ENCODE data around the gene INPP5D.
"Not testable (repeated sequence)": the region's sequence is repeated elsewhere in the genome, so short reads cannot be mapped to it uniquely, and the experiment has no call there.

The INPP5D gene

DNA sequence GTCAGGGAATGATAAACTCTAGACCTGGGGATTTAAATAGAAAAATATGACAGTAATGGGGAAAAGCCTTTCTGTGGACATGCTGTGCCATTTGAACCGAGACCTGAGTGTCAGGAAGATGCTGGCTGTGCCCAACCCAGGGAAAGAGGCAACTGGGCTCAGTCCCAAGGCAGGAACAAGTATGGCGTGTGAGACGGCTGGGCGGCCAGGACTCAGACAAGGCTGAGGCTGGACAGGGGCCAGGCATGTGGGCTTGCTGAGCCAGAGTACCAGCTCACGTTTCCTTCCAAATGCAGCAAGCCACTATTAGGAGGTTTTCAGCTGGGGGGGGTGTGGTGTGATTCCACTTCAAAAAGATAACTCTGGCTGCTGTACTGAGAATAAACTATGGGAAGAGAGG, 92.4 kb downstream of the INPP5D start:
- no peak for DNase-seq

DNA sequence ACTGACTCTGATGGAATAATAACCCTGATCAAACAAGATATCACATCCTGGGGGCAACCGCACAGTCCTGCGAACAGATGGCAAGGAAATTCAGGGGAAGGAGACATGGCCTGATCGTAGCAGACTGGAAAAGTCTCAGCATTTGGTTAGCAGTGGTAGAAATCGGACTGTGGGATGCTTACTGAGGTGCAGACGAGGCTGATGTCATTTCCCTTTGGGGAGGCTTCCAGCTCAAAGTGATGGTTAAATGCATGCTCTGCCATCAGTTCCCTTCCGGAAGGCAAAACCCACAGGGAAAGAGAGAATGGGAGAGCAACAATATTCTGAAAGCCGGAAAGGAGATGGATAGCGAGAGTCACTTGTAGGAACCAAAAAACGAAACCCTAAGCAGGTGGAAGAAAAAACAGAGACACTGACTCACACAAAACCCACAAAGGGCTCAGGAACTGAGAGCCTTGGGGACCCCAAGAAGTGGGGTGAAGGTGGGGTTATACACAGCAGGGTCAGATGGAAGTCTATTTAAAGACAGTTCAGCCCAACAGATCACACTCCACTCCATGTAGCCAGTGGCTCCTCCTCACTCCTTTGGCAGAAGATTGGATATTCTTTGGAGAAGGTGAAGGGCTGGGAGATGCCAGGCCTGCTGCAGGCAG, 93.1 kb downstream of the INPP5D start:
- no peak for DNase-seq

DNA sequence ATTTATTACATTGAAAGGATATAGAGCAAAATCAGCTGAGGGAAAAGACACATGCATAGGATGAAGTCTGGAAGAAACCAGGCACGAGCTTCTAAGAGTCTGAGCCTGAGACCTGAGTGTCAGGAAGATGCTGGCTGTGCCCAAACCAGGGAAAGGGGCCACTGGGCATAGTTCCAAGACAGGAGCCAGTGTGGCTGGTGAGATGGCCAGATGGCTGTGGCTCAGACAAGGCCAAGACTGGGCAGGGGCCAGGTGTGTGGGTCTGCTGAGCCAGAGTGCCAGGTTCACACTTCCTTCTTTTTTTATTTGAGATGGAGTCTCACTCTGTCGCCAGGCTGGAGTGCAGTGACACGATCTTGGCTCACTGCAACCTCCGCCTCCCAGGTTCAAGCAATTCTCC, 95.9 kb downstream of the INPP5D start:
- no peak for DNase-seq

DNA sequence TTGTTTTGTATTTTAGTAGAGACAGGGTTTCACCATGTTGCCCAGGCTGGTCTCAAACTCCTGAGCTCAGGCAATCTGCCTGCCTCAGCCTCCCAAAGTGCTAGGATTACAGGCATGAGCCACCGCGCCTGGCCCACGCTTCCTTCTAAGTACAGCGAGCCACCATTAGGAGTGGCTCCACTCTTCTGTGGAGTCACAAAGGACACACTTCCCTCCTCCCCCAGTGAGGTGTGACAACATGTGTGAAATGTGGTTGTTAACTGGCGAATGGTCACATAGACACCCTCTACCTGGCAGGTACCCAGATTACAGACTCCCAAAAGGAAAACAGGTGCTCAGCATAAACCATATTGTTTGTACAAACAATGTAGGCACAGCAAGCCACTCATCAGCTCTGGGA, 96.3 kb downstream of the INPP5D start:
- not testable (repeated sequence) for DNase-seq

DNA sequence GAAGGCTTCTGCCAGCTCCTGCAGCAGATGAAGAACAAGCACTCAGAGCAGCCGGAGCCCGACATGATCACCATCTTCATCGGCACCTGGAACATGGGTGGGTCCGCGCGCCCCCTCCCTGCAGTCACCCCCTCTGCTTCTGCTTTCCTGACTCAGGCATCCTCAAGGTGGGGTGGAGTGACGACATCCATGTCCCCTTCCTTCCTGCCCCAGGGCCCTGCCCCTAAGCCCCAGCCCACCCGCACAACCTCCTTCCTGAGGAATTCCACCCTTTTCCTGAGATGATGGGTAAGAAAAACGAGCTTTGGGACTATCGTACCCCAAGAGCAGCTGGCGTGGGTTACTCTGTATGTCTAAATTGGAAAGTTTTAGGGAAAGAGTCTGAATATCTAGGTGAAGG, 101.6 kb downstream of the INPP5D start:
- DNase-seq: no peak

DNA sequence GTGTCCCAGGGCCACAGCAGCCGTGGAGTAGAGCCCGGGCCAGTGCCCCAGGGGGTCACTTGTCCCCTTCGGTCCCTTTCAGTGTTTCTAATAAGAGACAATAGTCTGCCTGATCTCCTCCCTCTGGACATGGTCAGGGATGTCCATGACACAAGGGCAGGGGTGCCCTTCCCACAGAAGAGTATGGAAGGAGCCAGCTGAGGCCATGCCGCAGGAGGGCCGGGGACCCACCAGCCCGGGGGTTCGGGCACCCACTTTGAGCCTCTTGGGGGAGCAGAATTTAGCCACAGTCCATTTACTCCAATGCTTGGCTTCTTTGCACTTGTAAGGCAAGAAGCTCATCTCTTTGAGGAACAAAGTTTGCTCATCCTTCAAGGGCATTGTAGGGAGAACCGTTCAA, 102.6 kb downstream of the INPP5D start:
- no peak for DNase-seq

DNA sequence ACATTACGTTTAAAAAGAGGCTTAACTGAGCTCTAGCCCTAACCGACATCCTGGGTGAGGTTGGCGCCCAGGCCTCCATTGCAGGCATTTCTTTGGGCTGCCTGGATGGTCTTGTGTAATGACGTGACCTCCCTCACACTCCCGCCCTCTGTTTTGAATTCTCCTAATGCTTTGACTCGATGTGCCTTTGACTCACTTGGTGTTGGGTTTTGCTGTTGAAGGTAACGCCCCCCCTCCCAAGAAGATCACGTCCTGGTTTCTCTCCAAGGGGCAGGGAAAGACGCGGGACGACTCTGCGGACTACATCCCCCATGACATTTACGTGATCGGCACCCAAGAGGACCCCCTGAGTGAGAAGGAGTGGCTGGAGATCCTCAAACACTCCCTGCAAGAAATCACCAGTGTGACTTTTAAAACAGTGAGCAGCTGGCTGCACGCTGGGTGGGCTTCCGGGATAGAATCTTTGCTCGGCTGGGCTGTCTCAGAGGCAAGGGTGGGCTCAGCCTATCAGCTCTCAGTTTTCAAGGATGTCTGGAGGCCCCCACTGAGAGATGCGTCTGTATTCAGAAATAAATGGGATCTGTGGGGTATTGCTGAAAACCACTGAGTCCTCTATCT, 103.5 kb downstream of the INPP5D start:
- no peak for DNase-seq

DNA sequence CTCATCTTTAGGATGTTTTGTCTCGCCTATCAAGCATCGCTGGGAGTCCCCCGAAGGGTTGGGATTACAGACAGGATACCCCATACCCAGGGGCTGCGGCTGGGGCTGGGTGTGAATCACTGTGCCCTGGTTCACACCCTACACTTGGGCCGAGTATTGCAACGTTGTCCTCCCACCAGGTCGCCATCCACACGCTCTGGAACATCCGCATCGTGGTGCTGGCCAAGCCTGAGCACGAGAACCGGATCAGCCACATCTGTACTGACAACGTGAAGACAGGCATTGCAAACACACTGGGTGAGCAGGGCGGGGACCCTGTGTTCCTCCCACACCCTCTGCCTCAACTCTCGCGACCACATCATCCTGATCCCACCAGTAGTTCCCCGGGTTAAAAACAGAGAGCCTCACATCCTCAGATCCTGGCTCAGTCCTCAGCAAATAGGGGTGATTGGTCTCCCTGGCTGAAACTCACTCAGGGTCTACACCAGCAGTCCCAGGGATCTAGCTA, 104.0 kb downstream of the INPP5D start:
- DNase-seq: no peak

DNA sequence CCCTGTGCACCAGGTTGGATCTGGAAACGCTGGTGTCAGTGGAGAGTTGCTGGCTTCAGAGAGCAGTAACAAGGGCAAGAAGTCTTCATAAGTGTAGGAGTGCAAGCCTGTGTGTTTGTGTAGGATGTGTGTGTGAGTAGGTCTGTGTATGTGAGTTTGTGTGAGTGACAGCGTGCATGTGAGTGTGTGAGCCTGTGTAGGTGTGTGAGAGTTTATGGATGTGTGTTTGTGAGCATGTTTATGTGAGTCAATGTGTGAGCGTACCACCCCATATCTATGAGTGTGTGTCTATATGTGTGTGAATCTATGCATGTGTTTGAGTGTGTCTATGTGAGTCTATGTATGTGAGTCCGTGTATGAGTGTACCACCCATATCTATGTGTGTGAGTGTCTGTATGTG, 104.8 kb downstream of the INPP5D start:
- no peak for DNase-seq

DNA sequence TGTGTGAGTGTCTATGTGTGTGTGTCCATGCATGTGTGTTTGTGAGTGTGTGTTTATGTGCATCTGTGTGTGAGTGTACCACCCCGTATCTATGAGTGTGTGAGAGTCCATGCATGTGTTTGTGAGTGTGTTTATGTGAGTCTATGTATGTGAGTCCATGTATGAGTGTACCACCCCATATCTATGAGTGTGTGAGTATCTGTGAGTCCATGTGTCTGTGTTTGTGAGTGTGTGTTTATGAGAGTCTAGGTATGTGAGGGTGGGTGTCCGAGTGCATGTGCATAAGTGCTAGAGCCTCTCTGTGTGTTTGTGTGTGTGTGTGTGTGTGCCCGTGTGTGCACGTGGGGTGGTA, 105.4 kb downstream of the INPP5D start:
- no peak for DNase-seq

DNA sequence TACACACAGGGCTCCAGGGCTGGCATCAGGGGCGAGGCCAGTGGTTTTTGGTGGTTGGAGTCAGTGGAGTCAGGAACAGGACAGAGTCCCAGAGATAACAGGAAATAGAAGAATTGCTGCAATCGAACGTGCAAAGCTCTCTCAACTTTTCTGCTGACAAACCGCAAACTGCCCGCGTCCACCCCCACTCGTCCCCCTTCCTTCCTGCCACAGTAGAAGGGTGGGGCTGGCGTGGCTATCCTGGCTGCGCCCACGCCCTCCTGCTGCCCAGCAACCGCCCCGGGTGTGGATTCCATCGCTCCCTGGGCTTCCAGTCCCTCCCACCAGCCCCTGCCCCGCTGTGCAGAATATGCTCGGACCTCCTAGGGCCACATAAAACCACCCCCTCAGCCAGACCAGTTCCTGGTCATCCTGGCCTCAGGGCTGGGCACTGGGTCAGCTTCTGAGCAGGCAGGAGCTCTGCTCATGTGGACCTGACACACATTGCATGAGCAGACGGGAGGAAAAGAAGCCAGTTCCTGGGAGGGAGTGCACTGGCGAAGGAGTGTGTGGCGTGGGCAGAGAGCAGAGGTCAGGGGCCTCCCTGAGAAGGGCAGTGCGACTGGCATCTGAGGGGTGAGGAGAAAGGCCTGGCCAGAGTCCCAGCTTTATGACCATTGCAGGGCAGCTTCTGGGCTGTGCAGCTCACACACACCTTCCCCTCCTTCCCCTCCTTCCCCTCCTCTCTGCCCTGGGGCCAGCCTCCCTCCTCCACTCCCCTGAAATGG, 105.9 kb downstream of the INPP5D start:
- DNase-seq: no peak

DNA sequence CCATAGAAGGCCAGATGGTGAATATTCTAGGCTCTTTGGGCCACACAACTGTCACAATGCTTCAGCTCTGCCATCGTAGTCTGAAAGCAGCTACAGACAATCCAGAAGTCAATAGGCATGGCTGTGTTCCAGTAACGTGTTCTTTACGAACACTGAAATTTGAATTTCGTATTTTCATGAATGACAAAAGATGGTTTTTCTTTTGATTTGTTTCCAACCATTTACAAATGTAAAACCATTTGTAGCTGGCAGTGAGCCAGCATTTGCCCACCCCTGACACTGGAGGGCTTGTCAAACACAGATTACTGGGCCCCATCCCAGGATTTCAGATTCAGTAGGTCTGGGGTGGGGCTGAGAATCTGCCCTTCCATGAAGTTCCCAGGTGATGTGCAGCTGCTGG, 108.3 kb downstream of the INPP5D start:
- DNase-seq: no peak

DNA sequence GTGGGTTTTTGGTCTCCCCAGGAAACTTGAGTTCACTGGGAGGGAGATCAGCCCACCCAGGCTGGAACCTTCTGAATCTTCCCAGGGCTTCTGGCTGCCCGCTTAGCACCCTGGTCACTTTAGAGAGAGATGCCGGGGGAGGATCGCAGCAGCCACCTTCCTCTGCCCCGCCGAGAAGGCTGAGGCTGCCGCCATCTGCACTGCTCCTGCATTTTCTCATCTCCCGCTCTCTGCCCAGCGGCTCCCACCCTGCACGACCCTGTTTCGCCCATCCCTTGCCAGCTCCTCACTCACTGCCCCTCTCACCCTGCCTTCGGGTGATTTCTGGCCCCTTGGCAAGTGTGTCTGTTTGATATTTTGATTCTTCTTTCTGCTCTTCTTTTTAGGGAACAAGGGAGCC, 108.8 kb downstream of the INPP5D start:
- no peak for DNase-seq

DNA sequence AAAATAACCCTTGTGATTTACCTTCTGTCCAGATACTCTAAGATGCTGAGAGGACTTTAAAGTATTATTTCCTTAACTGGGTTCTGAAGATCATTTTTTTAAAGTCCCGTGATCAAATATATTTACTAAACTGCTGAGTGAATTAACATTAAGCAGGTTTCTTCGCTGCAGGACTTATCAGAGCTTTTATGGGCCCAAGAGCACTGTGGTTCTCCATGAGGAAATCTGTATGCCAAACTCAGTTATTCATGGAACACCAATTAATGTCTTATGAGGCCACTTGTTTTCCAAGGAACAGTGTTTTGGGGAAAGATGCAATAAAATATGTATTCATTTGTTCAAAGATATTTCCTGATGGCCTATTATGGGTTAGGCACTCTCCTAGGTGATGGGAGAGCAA, 111.2 kb downstream of the INPP5D start:
- DNase-seq: no peak

DNA sequence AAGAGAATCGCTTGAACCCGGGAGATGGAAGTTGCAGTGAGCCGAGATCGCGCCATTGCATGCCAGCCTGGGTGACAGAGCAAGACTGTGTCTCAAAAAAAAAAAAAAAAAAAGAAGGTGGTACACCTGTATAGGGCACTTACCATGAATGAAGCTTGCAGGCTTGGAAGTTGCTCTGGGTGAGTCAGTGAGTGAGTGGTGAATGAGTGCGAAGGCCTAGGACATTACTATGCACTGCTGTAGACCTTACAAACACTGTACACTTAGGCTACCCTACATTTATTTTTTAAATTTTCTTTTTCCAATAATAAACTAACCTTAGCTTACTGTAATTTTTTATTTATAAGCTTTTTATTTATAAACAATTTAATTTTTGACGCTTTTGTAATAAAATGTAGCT, 113.0 kb downstream of the INPP5D start:
- no peak for DNase-seq

DNA sequence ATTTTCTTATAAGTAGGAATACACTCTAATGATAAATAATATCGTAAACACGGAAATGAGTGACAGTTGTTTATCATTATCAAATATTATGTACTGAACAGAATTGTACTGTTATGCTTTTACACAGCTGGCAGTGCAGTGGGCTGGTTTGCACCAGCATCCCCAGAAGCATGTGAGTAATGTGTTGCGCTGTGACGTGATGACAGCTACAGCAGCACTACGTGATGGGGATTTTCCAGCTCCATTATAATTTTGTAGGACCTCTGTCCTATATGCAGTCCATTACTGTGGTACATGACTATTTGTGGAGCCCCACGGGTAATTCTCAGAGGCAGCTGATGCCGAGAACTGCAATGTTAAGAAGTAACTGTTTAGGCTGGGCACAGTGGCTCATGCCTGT, 114.0 kb downstream of the INPP5D start:
- DNase-seq: no peak

DNA sequence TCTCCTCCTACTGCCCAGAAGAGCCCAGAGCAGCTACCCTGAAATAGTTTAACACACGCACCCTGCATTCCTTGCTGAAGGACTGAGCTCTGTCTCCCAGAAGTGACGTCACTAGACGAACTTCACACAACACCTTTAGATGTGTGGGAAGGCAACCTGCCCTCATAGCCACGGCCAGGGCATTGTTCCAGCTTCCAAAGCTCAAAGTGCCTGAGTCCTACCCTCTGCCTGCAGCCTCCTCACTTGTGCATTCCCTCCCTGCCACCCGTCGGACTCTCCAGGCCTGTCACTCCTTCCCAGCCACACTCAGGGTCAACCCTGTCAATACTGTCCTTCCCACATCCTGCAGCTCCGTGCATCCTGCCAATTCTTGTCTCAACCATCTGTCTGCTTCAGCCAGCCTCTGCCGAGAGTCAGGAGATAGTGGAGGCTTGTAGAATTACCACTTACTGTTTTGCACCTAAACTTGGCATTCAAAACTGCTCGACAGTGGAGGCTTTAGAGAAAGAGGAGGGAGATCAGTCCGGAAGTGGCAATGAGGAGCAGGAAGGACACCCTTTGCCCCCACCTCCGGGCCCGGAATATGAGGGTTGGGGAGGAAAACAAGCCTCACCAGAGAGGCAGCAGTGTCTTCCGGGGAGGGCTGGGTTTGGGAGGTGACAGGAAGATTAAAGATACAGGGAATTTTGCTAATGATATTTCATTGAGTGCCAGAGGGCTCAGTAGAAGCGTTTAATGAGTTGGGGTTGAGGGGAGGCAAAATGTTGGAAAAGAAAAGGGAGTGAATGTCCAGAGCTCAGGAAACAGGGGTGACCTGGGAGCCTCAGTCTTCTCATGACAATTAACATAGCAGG, 119.1 kb downstream of the INPP5D start:
- no peak for DNase-seq

DNA sequence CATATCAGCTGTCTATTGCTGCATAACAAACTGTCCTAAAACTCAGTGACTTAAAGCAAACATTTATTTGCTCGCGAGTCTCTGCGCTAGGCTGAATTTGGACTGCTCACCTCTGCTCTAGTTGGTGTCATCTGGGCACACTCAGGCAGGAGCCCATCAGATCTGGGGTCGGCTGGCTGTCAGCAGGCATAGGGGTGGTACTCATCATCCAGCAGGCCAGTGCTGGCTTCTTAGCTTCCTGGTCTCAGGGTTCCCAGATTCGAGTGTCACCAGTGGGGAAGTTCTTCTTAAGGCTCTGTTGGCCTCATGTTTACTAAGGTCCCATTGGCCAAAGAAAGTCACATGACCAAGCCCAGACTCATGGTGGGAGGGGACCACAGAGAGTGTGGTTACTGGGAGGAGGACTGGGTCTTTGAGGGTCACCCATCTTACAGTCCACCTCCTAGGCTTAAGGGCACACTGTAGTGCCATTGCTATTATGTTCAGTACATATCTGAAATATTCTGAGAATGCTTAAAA, 119.8 kb downstream of the INPP5D start:
- no peak for DNase-seq

DNA sequence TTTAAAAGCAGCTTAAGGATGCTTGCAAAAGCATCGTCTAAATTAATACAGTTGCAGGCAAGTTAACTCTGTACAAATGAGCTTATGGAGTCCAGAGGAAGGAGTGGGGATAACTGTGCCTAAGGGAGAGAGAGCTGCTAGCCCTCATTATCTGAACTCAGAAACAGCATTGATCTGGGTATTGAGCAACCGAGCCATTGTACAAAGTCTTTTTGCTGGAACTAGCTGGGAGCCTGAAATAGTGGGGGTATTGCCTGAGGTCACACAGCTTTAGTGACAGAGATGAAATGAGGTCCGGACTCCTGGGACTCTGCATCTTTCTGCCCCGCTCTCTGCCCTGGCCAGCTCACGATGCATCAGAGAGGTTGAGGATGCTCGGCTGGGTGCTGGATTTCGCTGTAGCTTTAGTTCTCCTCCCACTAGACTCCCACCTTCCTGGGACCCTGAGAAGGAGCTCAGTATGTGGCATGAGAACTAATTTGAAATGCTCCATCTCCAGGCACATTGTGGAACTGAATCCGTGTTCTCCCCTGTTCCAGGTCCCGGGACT, 123.8 kb downstream of the INPP5D start:
- DNase-seq: no peak

DNA sequence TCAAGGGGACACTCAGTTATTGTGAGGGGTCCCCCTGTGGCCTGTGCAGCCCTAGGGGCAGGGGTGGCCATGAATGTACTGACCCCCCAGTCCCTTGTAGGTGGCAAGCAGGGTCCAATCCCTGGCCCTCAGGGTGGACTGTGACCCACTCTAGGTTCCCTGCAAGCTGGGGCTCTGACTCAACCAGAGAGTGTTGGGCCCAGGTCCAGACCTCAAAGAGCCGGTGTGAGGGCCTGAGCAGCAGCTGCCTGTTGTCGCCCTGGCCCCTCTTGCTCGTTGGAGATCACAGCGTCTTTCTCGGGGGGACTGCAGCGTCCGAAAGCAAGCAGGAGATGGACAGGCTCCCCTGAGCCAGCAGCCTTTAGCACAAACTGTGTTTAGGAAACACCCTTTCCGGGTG, 124.5 kb downstream of the INPP5D start:
- DNase-seq: no peak

DNA sequence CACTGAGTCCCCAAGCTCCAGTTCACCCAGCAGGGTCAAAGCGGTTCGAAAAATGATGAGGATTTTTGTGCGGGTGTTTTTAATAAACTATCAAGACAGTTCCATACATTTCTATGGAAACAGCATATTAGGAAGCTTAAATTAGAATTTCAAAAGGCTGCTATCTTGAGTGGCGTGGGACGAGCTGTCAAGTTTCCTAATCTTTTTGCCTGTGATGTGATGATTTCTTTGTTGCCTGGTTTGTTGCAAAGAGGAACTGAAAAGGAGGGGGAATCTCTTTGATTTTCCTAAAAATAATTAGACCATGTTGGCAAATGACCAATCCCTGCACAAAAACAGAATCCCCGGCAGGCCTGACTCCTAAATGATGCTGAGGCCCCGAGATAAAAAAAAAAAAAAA, 125.2 kb downstream of the INPP5D start:
- no peak for DNase-seq

DNA sequence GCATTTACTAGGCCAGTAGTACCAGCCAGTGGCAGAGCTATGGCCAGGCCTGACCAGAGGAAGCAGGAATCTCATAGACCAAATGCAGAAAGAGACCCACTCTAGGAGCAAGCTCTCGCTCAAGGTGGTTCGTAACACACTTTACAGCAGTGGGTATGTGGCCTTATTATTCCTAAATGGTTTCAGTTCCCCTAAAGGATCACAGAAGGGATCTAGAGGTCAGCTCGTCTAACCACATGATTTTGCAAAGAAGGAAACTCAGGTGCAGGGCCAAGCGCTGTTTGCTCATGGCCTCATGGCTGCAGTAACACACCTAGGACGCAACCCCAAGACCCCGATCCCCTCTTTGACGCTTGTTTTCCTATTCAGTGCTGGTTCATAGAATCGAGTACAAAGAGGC, 125.8 kb downstream of the INPP5D start:
- no peak for DNase-seq

DNA sequence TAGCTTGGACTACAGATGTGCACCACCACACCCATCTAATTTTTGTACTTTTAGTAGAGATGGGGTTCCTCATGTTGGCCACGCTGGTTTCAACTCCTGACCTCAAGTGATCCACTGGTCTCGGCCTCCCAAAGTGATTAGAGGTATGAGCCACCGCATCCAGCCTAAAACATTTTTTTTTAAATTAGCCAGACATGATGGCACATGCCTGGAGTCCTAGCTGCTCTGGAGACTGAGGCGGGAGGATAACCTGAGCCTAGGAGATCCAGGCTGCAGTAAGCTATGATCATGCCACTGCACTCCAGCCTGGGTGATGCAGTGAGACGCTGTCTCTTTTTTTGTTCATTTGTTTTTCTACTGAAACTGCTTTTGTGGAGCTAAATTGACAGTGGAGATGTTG, 126.7 kb downstream of the INPP5D start:
- DNase-seq: no peak

Measured in 8988T (cell line).